ENCODE results near the gene TRIM47.

- no peak for TF ChIP-seq POLR2A (IDR thresholded peaks at IDR 0.05)
- no peak for TF ChIP-seq CTCF (IDR thresholded peaks at IDR 0.05)
Observed at GRCh38 chr17:75897160-75898019, 19.0 kb upstream of the TRIM47 start.
